ENCODE results near the gene SGO2. TPM values are rescaled to one million over a fixed set of nuclear protein-coding genes. Genes with fewer than 3 reads are reported as not detected.
A peak's percentile ranks its signal among the peaks of the same experiment; 100 is the strongest.

Gene SGO2
- total RNA-seq, 1 experiment from 2014 or later, result 14.2 TPM

GRCh38 chr2:200515155-200515554 lies 10.9 kb upstream of the SGO2 start:
- ChIA-PET POLR2A (interaction anchor here (3.2 kb wide), 1 partner anchor 11 kb away, joined by 12 read pairs; the partner anchor contains the start of gene SGO2), CTCF (interaction anchor here (0.6 to 1.2 kb wide), 2 partner anchors 32 to 182 kb away, joined by 3 to 5 read pairs; no protein-coding TSS in a partner anchor)
- no peaks in the 10 kb centered on the region for H3K36me3 Mint-ChIP-seq (ENCODE audit: insufficient read depth, unreplicated experiment)
- H3K4me1 Mint-ChIP-seq (ENCODE audit: insufficient read depth, unreplicated experiment), result no peaks in the 10 kb centered on the region
- H3K27ac Mint-ChIP-seq (ENCODE audit: low read depth, unreplicated experiment), result no peak overlapping the region
- intact Hi-C loops (cut with micrococcal nuclease), result no loop called here
- TF ChIP-seq, protein P1, sequence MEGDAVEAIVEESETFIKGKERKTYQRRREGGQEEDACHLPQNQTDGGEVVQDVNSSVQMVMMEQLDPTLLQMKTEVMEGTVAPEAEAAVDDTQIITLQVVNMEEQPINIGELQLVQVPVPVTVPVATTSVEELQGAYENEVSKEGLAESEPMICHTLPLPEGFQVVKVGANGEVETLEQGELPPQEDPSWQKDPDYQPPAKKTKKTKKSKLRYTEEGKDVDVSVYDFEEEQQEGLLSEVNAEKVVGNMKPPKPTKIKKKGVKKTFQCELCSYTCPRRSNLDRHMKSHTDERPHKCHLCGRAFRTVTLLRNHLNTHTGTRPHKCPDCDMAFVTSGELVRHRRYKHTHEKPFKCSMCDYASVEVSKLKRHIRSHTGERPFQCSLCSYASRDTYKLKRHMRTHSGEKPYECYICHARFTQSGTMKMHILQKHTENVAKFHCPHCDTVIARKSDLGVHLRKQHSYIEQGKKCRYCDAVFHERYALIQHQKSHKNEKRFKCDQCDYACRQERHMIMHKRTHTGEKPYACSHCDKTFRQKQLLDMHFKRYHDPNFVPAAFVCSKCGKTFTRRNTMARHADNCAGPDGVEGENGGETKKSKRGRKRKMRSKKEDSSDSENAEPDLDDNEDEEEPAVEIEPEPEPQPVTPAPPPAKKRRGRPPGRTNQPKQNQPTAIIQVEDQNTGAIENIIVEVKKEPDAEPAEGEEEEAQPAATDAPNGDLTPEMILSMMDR (IDR thresholded peaks at IDR 0.05; ENCODE audit: unreplicated experiment), result no peak
- no TSS peak for BruUV-seq (replicated peaks)
- peaks cover 9% of the 10 kb centered on the region for H3K9me3 Mint-ChIP-seq (ENCODE audit: unreplicated experiment)
- DNase-seq (ENCODE audit: unreplicated experiment), result no peak
- H3K27me3 Mint-ChIP-seq (ENCODE audit: insufficient read depth, unreplicated experiment), result no peaks in the 10 kb centered on the region
- no peak overlapping the region for H3K4me3 Mint-ChIP-seq (ENCODE audit: unreplicated experiment)

DNA sequence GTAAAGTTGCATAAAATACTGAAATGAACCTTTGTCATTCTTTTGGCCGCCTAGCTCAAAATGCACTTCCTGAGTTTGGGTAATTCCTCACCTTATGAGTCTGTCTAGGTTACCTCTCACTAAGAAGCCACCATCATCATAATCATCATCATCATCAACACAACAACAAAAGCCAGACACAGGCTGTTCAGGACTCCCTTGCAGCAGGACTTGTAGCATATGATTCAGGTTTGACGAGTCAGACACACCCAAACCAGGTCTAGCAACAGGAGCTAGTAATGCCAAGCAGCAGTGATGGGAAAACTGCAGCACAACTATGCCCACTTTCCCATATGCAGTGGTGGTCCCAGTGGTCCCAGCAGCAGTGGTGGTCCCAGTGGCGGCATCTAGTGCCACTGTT lies 2.8 kb upstream of the SGO2 start:
- peak; percentile 5 for DNase-seq (ENCODE audit: unreplicated experiment)
- no TSS peak for BruUV-seq (replicated peaks)
- intact Hi-C loops (cut with micrococcal nuclease), result no loop called here
- Mint-ChIP-seq H3K9me3 (ENCODE audit: unreplicated experiment) (no peaks in the 10 kb centered on the region), H3K4me1 (ENCODE audit: insufficient read depth, unreplicated experiment) (peaks cover 16% of the 10 kb centered on the region), H3K4me3 (ENCODE audit: unreplicated experiment) (no peak overlapping the region), H3K36me3 (ENCODE audit: insufficient read depth, unreplicated experiment) (no peaks in the 10 kb centered on the region), H3K27ac (ENCODE audit: low read depth, unreplicated experiment) (no peak overlapping the region), H3K27me3 (ENCODE audit: insufficient read depth, unreplicated experiment) (no peaks in the 10 kb centered on the region)
- CTCF ChIA-PET, result interaction anchor here (0.6 to 4.8 kb wide), 5 partner anchors 9 to 55 kb away, joined by 3 to 27 read pairs (median 3); partner anchors contain the start of gene KCTD18
- TF ChIP-seq, protein P1 (IDR thresholded peaks at IDR 0.05; ENCODE audit: unreplicated experiment), result no peak
- POLR2A ChIA-PET, result no interaction called here

GRCh38 chr2:200523604-200524003 lies 2.4 kb upstream of the SGO2 start:
- Mint-ChIP-seq H3K27me3 (ENCODE audit: insufficient read depth, unreplicated experiment) (no peaks in the 10 kb centered on the region), H3K9me3 (ENCODE audit: unreplicated experiment) (no peaks in the 10 kb centered on the region), H3K4me1 (ENCODE audit: insufficient read depth, unreplicated experiment) (peaks cover 20% of the 10 kb centered on the region), H3K36me3 (ENCODE audit: insufficient read depth, unreplicated experiment) (no peaks in the 10 kb centered on the region), H3K27ac (ENCODE audit: low read depth, unreplicated experiment) (no peak overlapping the region), H3K4me3 (ENCODE audit: unreplicated experiment) (no peak overlapping the region)
- intact Hi-C loops (cut with micrococcal nuclease), result no loop called here
- POLR2A ChIA-PET, result no interaction called here
- CTCF ChIA-PET, result interaction anchor here (0.6 to 4.8 kb wide), 4 partner anchors 10 to 55 kb away, joined by 3 to 27 read pairs (median 4); partner anchors contain the start of gene KCTD18
- TF ChIP-seq, protein P1 (IDR thresholded peaks at IDR 0.05; ENCODE audit: unreplicated experiment), result no peak
- DNase-seq (ENCODE audit: unreplicated experiment), result no peak
- BruUV-seq (replicated peaks), result no TSS peak

DNA sequence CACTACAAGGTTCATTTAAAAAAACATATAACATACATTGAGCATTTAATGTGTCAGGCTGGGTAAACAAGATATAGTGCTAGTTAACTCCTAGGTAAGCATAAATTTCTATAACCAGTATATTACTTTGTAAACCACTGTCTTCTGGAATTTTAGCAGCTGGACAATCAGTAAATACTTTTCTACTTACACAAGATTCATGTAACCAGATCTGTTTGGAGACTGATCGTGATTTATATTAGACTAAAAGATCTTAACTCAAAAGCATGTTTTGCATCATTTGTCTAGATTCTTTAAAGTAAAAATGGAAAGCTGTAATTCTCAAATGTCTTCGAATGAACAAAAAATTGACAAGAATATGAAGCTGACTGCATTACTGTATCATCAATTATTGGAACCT lies 941 bp upstream of the SGO2 start:
- TF ChIP-seq, protein P1 (IDR thresholded peaks at IDR 0.05; ENCODE audit: unreplicated experiment), result no peak
- H3K9me3 Mint-ChIP-seq (ENCODE audit: unreplicated experiment), result no peaks in the 10 kb centered on the region
- ChIA-PET POLR2A (interaction anchor here (0.7 to 2.9 kb wide), 15 partner anchors 9 to 594 kb away, joined by 3 to 23 read pairs (median 4); partner anchors contain the start of genes CLK1 and KCTD18), CTCF (interaction anchor here (0.6 to 4.8 kb wide), 4 partner anchors 15 to 177 kb away, joined by 3 to 27 read pairs (median 4); partner anchors contain the start of gene KCTD18)
- peak overlapping the region; percentile 74 for H3K4me3 Mint-ChIP-seq (ENCODE audit: unreplicated experiment)
- intact Hi-C loops (cut with micrococcal nuclease), result no loop called here
- H3K27me3 Mint-ChIP-seq (ENCODE audit: insufficient read depth, unreplicated experiment), result no peaks in the 10 kb centered on the region
- H3K36me3 Mint-ChIP-seq (ENCODE audit: insufficient read depth, unreplicated experiment), result no peaks in the 10 kb centered on the region
- H3K4me1 Mint-ChIP-seq (ENCODE audit: insufficient read depth, unreplicated experiment), result peaks cover 23% of the 10 kb centered on the region
- BruUV-seq (replicated peaks), result no TSS peak
- H3K27ac Mint-ChIP-seq (ENCODE audit: low read depth, unreplicated experiment), result no peak overlapping the region
- DNase-seq (ENCODE audit: unreplicated experiment), result no peak
